ENCODE results near the gene DOCK8. TPM values are rescaled to one million over a fixed set of nuclear protein-coding genes. Genes with fewer than 3 reads are reported as not detected.
"Not testable (repeated sequence)": the region's sequence is repeated elsewhere in the genome, so short reads cannot be mapped to it uniquely, and the experiment has no call there.

Gene DOCK8
- total RNA-seq: 10 to 100 TPM; 18.7 to 19.3 TPM

GRCh38 chr9:214648-215493 lies at the start of gene DOCK8:
Gene DOCK8, plus strand, starts transcription at chr9:214865. Its CDS starts 112 bp downstream, at chr9:214977.
- H3K27me3 ChIP-seq (replicated peaks; ENCODE audit: insufficient read depth): no peaks in the 10 kb centered on the region
- DNase-seq (ENCODE audit: low spot score) (no peak), ATAC-seq (ENCODE audit: insufficient number of reproducible peaks, low FRiP score, low read depth) (no peak)
- no peak for TF ChIP-seq CTCF (IDR thresholded peaks at IDR 0.05)
- H3K9me3 ChIP-seq: no peaks in the 10 kb centered on the region
- H3K36me3 ChIP-seq: no peaks in the 10 kb centered on the region
- H3K4me3 ChIP-seq: peak within 1 kb of the TSS; percentile 68
- H3K4me1 ChIP-seq (ENCODE audit: control insufficient read depth in 1 of 2, low read depth in 2 of 2): no peaks in the 10 kb centered on the region
- peak within 1 kb of the TSS in 1 of 2 donors; percentile 54 for H3K27ac ChIP-seq

GRCh38 chr9:169757-170156 lies 44.9 kb upstream of the DOCK8 start:
- not testable (repeated sequence) for H3K9me3 ChIP-seq; H3K36me3 ChIP-seq; H3K27me3 ChIP-seq (replicated peaks; ENCODE audit: insufficient read depth); H3K27ac ChIP-seq; ATAC-seq (ENCODE audit: insufficient number of reproducible peaks, low FRiP score, low read depth); H3K4me3 ChIP-seq; DNase-seq (ENCODE audit: low spot score); H3K4me1 ChIP-seq (ENCODE audit: control insufficient read depth in 1 of 2, low read depth in 2 of 2)

DNA sequence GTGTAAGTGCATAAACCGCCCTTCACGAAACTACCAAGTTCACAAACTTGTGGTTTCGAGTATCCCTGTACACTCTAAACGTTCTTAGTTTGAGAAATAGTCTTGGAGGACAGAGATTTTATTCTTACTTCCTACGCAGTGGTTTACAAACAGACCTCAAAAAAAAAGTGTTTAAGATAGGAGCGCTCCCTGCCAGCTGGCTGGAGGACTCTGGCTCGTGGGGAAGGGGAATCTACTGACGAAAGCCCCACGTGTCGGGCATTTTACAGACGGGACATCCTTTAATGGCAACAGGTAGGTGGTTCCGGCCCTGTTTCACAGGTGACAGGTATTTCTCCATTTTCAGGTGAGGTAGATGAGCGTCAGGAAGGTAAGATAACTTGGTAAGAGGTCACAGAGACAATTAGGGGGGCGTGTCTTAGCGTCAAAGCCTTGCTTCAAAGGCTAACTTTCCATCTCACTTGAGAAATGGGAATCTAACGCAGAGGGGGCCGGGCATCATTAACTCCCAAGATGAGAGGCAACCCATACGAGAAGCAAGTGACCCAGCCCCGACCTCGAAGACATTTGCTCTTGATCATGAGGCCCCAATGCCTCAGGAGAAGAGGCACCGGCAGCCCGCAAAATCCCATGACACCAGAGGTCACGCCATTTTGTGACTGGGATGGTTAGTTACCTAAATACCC lies 36.4 kb upstream of the DOCK8 start:
- H3K4me1 ChIP-seq (ENCODE audit: control insufficient read depth in 1 of 2, low read depth in 2 of 2); H3K27me3 ChIP-seq (replicated peaks; ENCODE audit: insufficient read depth); H3K9me3 ChIP-seq; ATAC-seq (ENCODE audit: insufficient number of reproducible peaks, low FRiP score, low read depth); H3K36me3 ChIP-seq; DNase-seq (ENCODE audit: low spot score): not testable (repeated sequence)
- Histone ChIP-seq H3K4me3 (peak overlapping the region; percentile 87), H3K27ac (peak overlapping the region; percentile 32 to 83)

- DNase-seq (ENCODE audit: low spot score); H3K36me3 ChIP-seq; H3K4me1 ChIP-seq (ENCODE audit: control insufficient read depth in 1 of 2, low read depth in 2 of 2); H3K27me3 ChIP-seq (replicated peaks; ENCODE audit: insufficient read depth); H3K9me3 ChIP-seq; ATAC-seq (ENCODE audit: insufficient number of reproducible peaks, low FRiP score, low read depth): not testable (repeated sequence)
- H3K27ac ChIP-seq: peak within 1 kb of the TSS; percentile 68 to 83
- H3K4me3 ChIP-seq: peak within 1 kb of the TSS; percentile 87
Measured at GRCh38 chr9:178970-179383, 35.7 kb upstream of the DOCK8 start, which contains the start of gene ZNG1A. Gene ZNG1A, minus strand, starts transcription at chr9:179056. Its CDS starts 87 bp downstream, at chr9:178969.

DNA sequence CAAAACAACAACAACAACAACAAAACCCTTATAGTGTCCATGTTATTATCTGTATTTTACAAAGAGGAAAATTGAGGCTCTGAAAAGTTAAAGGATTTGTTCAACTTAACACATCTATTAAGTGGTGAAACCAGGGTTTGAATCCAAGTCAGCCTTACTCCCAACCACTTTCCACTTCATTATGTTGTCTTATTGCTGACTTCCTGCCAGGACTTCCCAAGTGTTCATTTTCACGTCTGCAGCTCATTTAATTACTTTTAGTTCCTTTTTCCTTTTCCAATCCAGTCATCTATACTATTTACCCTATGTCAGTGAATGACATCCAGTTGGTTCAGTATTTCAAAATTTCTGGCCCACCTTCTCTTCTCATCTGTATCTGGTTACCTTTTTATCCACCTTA lies 15.1 kb upstream of the DOCK8 start:
- H3K4me3 ChIP-seq; ATAC-seq (ENCODE audit: insufficient number of reproducible peaks, low FRiP score, low read depth); H3K4me1 ChIP-seq (ENCODE audit: control insufficient read depth in 1 of 2, low read depth in 2 of 2); H3K9me3 ChIP-seq; H3K27me3 ChIP-seq (replicated peaks; ENCODE audit: insufficient read depth); H3K36me3 ChIP-seq; H3K27ac ChIP-seq; DNase-seq (ENCODE audit: low spot score): not testable (repeated sequence)

DNA sequence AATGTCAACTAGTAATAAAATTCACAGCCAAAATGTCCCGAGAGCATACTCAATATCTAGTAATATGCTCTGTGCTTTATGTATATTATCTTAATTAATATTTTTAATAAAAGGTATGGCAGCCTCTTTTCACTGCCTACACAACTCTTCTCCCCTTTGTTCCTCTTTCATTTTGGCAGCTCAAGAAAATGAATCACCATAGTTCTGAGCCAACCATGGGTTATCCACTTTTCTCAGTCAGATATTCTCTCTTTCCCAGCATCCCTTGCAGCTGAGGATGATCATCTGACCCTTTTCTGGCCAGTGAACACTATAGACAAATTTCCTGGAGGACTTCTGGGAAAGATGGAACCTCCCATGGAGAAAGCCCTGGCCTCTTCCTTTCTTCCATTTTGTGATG lies 8.2 kb upstream of the DOCK8 start:
- ATAC-seq (ENCODE audit: insufficient number of reproducible peaks, low FRiP score, low read depth) (no peak), DNase-seq (ENCODE audit: low spot score) (no peak)
- H3K9me3 ChIP-seq: no peaks in the 10 kb centered on the region
- H3K4me3 ChIP-seq: no peak overlapping the region
- no peaks in the 10 kb centered on the region for H3K27me3 ChIP-seq (replicated peaks; ENCODE audit: insufficient read depth)
- H3K4me1 ChIP-seq (ENCODE audit: control insufficient read depth in 1 of 2, low read depth in 2 of 2): no peaks in the 10 kb centered on the region
- H3K36me3 ChIP-seq: no peaks in the 10 kb centered on the region
- no peak for TF ChIP-seq CTCF (IDR thresholded peaks at IDR 0.05)
- no peak overlapping the region for H3K27ac ChIP-seq

DNA sequence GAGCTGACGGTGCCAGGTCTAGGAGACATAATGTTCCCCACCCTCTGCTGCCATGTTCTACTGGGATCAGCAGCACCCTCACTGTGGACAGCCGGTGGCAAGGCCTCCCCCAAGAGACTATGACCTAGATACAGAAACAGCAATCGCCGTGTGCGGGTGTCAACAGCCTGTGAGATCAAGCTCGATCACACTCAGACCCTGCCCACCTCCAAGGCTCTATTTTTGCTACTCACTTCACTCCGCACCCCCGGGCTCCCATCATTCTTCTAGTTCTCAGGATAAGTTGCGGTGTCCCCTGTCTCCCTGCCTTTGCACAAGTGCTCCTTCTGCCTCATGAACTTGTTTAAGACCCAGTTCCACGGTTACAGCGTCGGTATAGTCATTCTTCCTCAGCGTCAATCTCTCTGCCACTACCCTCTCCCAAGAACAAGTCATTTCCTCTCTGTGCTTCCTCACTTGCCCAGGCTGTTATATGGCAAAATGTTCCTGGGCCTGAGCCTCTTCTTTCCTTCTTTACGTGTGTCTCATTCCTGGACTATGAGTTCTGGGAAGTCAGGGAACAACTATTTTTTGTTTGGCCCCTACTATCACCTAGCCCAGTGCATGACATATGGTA lies 5.4 kb upstream of the DOCK8 start:
- Histone ChIP-seq H3K4me3 (no peak overlapping the region), H3K4me1 (ENCODE audit: control insufficient read depth in 1 of 2, low read depth in 2 of 2) (no peaks in the 10 kb centered on the region), H3K27ac (peak overlapping the region in 1 of 2 donors; percentile 11), H3K9me3 (no peaks in the 10 kb centered on the region), H3K36me3 (no peaks in the 10 kb centered on the region), H3K27me3 (replicated peaks; ENCODE audit: insufficient read depth) (no peaks in the 10 kb centered on the region)
- DNase-seq (ENCODE audit: low spot score): no peak
- no peak for TF ChIP-seq CTCF (IDR thresholded peaks at IDR 0.05)
- no peak for ATAC-seq (ENCODE audit: insufficient number of reproducible peaks, low FRiP score, low read depth)
